Testis (tissue), 2 donors: ENCODE results near the gene DOC2A.

ENCODE experiments used
- POLR2A ChIP-seq: fragments of 450-650 bp; IDR thresholded peaks from one replicate; pipeline ENCODE4 v1.6.1; 2017; ENCODE audit warnings: antibody characterized with exemption, mild to moderate bottlenecking, moderate library complexity
- TF ChIP-seq, protein P1 (sequence below), 3 experiments: fragments of 450-650 bp in 2 of 3; fragments of 200-600 bp in 1 of 3; sonication (generic) in 1 of 3; IDR thresholded peaks; one replicate each; pipeline ENCODE4 v1.5.1; 2016 to 2019; ENCODE audit warnings: antibody characterized with exemption in 3 of 3, mild to moderate bottlenecking in 2 of 3, moderate library complexity in 1 of 3

GRCh38 chr16:30010844-30011713 is at the start of gene DOC2A:
- TF ChIP-seq POLR2A: no peak
- TF ChIP-seq, protein P1, sequence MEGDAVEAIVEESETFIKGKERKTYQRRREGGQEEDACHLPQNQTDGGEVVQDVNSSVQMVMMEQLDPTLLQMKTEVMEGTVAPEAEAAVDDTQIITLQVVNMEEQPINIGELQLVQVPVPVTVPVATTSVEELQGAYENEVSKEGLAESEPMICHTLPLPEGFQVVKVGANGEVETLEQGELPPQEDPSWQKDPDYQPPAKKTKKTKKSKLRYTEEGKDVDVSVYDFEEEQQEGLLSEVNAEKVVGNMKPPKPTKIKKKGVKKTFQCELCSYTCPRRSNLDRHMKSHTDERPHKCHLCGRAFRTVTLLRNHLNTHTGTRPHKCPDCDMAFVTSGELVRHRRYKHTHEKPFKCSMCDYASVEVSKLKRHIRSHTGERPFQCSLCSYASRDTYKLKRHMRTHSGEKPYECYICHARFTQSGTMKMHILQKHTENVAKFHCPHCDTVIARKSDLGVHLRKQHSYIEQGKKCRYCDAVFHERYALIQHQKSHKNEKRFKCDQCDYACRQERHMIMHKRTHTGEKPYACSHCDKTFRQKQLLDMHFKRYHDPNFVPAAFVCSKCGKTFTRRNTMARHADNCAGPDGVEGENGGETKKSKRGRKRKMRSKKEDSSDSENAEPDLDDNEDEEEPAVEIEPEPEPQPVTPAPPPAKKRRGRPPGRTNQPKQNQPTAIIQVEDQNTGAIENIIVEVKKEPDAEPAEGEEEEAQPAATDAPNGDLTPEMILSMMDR (IDR thresholded peaks at IDR 0.05): no peak
